CD4-positive, alpha-beta T cell treated with Interleukin-6 at 100 ng/mL for 8 hours (primary cell): ENCODE measurements around the gene NIN.

Experiments
- DNase-seq: peaks from one replicate; pipeline ENCODE4 v3.0.0-alpha.2; 2020; ENCODE audit warnings: mixed read lengths, low spot score

Gene NIN

DNA sequence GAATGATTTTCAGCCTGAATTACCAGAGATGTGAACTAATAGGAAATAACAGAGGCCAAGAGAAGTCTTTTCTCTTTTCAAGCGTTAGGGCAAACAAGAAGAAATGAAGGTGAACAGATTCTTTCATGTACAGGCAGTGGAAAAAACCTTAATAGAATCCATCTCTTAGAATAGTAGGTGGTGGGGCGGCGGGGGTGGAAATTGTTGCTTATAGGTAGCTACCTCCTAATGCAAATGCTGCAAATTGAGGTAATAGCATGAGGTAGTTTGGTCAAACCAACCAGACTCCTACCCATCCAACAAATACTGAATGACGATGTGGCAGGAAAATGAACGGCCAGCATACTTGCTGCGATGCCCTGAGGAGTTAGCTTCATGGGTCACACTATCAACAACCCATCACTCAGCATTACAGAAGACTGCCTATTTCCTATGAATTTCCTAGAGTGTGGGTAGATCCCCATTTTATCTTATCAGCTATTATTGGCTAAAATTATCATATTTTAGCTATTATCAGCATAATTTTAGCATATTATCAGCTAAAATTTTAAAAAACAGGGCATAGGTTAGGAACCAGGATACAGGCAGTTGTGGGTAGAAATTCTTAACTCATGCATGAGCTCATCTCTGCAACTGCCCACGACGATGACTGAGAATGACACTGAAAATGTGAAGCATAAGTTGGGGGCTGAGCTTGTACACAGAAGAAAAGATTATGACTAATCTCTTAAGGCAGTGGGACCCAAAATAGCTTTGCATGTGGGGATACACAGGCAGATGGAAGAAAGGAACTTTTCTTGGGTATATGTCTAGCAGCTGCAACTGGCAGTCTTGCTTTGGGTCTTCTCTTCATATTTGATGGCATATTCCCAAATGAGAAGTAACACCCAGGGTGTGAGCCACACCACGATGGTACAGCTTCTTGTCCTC is 68.7 kb downstream of the NIN start:
- DNase-seq = no peak

DNA sequence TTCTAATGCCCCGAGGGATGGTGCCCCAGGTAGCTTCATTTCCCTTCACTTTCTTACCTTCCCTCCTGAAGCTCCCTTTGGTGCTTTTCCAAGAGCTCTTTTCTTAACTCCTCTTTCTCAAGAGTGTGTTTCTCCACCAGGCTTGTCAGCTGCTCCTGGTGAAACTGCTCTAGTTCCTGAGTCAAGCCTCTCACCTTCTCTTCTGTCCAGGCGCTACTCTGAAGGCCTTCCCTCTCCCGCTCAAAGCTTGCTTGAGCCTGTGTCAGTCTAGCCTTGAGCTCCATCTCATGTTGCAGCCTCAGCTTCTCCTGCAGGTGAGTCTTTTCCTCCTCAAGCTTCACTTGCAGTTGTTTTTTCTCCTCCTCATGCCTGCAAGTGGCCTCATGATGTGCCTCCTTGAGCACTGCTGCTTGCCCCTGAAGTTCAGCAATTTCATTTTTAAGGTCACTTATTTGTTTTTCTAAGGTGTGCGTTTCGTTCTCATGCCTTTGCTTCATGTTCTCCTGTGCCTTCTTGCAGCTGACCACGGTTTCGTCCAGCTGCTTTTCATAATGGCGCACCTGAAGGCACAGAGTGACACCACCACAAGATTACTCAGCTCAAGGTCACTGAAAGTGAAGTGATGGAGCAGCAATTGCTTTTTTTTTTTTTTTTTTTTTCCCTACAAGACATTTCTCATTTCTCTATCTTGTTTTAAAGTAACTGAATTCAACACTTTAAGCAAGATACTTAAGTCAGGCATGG is 71.0 kb downstream of the NIN start:
- DNase-seq = no peak

DNA sequence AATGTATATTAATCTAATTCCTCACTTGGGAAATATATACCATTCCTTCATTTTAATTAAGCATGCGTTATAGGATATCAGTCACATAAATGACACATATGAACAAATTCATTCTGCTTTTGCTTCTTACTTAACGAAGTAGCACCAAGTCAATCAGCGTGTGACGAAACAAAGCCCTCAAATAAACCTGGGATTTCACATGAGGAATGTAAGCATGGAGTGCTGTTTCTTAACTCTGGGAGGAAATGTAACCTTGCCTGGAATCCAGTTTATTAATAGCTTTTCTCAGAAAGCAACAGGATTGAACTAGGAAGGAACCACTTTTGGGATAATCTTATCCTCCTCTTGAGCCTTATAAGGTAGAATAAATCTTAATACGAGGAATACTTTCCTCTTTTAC is 72.0 kb downstream of the NIN start:
- no peak for DNase-seq

DNA sequence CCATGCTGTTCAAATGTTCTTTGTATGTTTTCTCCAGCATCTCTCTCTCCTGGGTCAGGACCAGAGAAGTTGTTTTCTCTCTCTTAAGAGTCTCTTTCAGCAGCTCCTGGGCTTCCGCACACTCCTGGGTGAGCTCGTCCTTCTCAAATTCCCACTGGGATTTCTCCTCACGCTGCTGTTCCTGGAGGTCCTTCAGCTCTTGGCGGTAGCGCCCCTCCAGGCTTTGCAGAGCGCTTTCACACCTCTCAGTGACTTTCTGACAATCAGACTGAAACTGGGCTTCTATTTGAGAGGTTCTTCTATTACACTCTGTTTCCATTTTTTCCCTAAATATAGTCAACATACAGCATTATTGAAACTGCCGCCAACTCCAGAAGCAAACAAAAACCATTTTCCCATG is 72.7 kb downstream of the NIN start:
- no peak for DNase-seq

DNA sequence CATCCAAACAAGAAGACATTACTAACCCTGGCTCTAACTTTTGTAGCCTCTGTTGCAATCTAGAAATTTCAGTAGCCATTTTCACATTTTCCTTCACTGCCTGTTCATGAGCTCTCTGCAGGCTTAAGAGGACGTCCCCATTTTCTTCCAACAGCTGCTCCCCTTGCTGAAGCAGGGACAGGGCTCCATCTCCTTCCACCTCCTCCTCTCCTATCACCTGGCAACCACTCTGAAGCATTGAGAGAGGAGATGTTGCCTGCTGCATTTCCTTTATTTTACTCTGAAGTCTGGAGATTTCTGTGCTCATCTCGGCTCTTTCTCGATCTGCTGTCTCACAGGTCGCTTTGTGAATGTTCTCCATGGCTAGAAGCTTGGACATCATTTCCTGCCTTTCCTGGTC is 73.3 kb downstream of the NIN start:
- no peak for DNase-seq

DNA sequence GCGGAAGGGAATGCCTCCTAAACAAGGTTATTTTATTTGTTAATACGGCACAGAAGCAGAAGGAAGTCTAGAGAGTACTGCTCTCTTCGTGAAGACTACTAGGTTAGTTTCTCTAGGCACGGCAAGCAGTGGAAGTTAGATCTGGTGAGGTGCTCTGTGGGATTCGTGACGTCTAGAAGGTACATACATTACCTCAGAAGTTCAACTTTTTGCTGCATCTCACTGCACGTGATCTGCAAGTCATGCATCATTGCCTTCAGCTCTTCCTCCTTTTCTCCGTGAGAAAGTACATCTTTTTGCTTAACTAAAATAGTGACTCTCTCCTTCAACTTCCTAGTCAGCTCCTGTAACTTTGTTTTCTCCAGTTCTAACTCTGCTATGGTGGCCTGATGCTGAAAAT is 74.7 kb downstream of the NIN start:
- no peak for DNase-seq

DNA sequence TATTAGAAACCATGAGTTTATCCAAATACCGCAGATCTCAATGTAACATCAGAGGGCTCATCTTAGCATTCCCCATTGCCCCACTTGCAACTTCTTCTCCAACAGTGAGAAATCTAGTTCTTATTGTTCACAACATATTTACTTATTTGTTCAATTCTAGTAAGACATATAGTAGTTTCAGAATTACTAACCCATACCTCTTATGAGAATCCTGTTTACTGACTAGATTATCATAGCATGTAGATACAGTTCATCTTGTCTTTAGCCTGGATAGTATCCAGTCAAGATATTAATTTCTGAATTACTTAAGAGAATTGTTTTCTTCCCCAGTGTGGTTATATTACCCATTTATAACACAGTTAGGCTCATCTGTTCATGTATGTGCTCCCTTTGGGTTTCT is 80.6 kb downstream of the NIN start:
- no peak for DNase-seq

DNA sequence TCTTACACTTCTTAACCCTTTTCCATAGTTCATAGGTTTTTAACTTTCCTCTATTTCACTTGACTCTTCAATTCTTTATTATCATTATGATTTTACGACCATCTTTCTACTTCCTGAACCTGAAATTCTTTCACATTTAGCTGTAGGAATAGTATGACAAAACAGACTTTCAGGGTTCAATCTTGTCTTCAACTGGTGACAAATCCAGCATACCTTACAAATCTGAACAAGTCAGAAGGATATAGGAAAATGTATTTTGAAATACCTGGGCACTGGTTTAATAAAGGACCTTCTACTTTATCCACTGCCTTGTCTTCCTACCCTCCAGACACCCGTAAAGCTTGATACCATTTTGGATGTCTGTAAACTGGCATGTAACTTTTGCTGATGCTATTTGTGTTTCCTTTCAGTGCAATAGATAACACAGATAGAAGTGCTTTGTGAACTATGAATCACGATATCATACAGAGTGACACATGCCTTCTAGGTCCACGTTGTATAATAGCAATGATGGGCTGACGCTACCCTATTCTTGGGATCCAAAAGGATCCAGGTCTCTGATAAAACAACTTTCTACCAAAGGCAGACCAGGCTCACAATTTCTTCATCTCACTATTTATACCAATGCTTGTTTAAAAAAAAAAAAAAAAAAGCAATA is 85.4 kb downstream of the NIN start:
- DNase-seq = no peak

DNA sequence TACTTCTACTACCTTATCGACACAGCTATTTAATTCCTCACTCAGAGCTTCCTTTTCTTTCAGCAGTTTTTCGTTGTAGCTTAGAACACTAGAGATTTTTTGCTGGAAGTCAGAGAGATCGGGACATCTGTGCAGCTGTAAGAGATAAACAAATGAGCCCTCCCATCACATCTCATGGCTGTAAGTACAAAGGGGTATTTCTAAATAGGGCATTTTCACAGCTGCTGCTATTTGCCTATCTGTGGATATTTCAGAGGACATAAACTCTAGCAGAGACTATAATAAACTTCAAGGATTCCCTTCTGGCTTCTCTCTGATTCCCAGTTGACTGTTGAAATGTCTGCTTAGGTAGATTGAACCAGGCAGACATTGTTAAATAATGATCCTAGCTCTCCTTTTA is 86.7 kb downstream of the NIN start:
- DNase-seq = no peak

DNA sequence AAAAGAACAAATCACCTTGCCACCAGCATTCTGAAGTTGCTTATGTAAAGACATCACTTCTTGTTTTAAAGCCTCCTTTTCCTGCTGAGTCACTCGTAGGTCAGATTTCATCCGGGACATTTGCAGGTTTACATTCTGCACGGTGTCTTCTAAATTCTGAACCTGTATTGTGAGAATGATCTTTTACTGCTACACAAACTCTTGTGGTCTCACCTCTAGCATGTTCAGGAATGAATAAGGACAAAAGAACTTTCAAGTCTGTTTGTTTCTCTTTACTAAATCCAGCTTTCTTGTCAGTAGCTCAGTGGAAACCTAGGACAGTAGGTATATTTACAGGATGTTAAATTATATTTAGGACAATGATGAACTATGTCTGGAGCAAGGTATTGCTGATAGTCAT is 89.4 kb downstream of the NIN start:
- no peak for DNase-seq

DNA sequence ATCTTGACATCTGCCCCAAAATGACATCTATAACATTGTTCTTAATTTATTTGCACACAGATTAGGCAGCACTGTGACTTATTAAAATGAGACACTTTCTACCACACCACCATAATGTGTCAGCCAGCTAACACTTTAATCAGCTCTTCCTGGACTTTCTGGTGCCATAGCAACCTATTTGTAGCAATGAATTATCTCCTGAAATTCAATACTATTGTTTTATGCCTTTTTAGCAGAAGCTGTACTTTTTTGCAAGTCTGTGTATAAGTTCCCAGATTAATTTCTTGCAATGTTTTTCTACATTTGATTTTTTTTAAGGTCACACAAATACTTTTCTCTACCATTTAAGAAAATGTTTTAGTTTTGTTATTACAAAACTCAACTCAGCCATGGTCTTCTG is 90.1 kb downstream of the NIN start:
- DNase-seq = no peak

DNA sequence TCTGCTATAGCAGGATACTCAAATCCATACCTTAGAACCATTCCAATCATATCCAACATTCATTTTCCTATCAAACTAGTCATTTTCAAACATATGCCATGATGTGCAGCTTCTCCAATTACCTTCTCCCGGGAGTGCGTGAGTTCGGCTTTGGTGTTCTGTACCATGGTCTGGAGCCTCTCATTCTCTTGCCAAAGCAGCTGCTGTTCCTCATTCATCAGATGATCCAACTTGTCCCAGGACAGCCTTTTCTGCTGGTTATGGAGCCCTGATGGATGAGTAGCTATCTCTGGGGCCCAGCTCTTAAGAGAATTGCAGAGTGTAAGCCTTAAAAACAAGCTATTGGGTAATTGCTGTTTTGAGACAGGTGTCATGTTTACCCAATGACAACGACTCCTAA is 91.8 kb downstream of the NIN start:
- no peak for DNase-seq

DNA sequence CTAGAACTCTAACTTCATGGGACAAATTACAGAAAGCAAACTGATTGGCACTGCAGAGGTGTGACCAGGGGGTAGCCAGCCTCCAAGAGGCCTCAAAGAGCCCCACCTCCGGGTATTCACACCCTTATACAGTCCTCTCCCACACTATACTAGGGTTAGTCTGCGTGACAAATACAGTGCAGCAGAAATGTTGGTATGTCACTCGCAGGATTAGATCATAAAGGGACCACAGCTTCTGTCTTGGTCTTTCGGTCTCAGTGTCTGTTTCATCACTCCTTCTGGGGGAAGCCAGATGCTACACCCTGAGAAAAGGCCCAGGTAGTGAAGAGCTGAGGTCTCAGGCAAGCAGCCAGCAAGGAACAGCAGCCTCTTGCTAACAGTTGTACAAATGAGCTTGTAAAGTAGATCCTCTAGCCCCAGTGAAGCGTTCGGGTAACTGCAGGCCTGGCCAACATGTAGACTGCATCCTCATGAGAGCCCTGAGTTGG is 94.0 kb downstream of the NIN start:
- DNase-seq = no peak

DNA sequence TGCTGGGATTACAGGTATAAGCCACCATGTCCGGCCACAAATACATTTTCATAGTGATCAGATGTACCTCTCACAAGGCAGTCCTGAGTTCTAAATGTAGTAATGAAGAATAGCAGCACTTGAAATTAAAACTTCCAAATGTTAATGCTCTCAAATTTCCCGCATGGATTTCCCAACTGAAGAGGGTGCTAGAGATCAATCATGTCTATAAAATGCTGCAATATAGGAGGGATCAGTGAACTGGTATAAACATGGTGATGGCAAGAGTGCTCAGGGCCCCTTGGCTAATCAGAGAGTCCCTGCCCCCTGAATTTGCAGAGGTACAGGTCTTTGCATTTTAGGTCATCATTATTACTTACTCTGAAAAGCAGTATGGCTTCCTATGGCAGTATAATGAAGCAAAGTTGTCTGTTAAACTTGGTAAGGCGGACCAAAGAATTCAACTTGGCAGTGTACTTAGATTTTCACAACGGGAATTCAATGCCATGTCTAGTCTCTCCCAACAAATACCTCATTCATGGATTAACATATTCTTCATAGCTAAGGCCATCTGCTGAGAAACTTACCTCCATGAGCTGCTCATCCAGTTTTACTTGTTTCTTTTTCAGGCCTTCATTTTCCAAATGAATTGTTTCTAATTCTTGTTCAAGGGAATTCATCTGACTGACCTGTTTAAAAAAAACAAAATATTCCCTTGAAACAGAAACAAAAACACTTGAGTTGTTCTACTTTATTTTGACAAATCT is 95.8 kb downstream of the NIN start:
- no peak for DNase-seq

DNA sequence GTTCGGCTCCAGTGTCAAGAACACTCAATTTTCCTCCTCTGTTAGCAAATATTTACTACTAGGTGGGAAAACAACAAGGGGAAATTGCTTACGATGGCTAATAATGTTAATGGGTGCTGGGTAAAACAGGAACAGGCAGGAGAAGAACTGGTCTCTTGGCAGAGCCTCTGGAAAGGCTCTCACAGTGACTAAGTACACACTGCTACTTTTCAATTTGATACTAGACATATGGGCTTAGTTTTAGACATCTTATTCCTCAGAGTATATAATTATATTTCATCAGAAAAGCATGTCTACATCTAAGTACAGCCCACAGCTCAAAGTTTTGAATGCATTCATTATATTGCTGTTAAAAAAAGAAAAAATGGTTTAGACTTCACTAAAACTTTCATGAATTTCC is 97.5 kb downstream of the NIN start:
- DNase-seq = no peak

DNA sequence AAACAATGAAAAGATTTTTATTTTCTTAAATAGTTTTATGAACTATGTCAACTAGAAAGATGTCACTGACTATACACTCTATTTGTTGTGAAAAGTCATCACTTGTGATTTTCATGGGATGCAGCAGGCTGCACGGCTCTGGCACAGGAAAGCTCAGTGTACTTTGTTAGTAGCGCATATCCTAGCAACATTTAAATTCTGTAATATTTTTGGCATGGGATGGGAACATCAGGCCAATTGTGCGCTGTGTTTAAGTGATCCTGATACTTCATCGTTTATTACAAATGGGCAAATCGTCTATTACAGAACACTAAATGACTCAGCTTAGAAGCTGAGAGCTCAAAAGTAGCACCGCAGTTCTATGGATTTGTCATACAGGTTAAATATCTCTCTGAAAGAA is 102.1 kb downstream of the NIN start:
- DNase-seq = no peak

DNA sequence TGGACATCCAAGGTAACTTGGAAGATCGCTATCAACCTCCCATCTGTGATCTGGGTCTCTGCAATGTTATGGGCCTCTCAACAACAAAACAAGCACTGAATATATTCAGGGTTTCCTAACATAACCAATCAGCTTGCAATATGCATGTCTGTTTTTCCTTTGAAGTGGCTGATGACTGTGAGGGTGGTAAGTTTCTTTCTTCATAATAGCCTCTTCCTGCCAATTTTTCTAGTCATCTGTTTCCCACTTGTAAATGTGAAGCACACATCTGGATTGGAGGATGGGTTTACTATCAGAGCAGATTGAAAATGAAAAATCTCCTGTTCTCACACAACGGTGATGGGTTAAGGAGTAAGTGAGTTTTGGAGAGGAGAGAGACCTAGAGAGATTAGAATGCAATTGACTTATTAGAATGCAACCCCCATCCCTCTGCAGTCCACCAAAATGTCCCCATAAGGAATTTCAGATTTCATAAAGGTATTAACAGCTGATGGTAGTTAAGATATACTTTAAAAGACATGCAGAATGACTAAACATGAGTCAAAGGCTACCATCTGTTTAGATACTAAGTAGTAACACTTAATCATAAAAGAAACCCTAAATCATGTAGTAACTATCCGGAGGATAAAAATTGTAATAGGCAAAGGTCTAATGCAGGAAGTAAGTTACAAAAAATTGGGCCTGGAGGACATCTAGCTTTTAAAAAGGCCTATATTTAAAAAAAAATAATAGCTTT is 104.4 kb downstream of the NIN start:
- peak; percentile 54 for DNase-seq

DNA sequence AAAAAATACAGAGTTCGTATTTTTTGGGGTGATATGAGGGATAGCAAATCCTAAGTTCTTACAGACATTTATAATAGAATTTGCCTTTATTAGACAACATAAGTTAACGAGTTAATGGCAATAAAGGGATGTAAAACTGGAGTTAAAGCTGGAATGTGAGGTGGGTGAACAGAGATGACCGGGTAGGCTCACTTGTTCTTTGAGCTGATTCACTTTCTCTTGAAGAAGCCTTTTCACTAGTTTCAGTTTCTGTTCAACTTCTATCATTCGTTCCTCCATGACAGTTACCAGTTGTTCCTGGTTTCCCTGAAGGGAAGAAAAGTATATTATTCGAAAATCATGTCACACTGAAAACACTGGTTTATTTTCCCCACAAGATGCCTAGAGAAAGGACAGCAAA is 105.2 kb downstream of the NIN start:
- no peak for DNase-seq

DNA sequence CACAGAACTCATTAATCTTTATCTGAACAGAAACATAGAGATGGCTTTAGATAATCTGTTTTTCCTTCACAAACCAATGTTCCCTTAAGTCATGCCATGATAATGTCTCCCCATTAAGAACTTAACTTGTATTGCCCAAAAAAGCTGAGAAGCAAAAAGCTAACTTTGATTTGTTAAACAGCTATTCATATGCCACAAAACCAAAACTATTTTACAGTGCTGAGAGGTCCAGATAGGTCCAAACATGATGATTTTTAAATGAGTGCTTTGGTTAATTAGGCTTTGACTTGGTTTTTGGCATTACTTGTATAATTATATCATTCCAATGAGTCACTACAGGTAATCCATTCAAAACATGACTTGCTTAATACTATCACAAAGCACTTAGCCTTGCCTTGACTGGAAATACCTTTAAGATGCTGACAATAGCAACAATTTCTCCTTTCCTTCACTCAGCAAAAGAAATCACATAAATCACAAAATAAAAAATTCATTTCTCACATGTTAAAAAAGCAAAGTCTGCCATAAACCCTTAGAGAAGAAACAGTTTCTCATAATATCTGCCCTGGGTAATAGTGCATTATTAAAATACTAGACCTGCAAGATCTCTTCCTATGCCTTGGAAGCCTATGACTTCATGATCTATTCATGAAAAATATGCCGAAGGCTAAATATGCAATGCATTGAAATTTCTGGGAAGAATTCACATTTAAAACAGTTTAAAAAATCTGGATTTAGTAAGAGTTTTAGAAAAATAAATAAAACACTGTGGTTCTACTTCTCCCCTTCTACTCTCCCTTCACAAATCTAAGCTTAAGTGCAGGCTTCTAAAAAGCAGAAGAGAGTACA is 110.8 kb downstream of the NIN start:
- no peak for DNase-seq

DNA sequence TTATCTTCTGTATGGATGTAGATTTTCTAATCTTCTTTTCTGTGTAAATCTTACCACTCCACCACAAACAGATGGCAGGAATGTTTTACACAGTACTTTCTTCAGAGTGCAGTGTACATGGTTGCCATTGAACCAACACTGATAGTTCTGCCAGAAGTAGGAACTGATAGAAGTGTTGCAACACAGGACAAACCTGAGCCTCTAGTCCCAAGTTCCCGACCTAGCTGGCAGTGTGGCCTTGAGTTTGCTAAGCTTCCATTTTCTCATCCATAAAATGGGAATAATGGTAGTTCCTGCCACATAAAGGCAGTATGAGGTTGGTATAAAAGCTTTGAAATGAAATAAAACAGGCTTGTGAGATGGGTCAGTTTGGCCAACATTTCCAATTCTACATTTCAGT is 112.0 kb downstream of the NIN start:
- DNase-seq = no peak
